K562 (cell line): ENCODE measurements around the gene RALGAPA2. TPM values are rescaled to one million over a fixed set of nuclear protein-coding genes. Genes with fewer than 3 reads are reported as not detected.

Source experiments
- ATAC-seq: fragments of 200-7000 bp; cut with Tn5 transposase; 3 replicates; pipeline ENCODE4 v1.9.1; 2020; ENCODE audit warnings: moderate library complexity
- BruUV-seq: library from RNA; stranded (reverse); fragments of 400-500 nt; replicated peaks from 2 replicates; lab custom pipeline; 2021; lab: Mats Ljungman, UMichigan
- CTCF ChIA-PET: fragments of 300-600 bp; formaldehyde crosslinking; extraction: SDS; loops from one replicate; lab custom pipeline; 2021; ENCODE audit warnings: low intra/inter-chr PET ratio; lab: Yijun Ruan, JAX
- POLR2A ChIA-PET: fragments of 300-600, 350-650 bp; sonication (Branson Sonifier 250); formaldehyde crosslinking; extraction: SDS; loops from one replicate; lab custom pipeline; 2021; ENCODE audit warnings: antibody characterized with exemption, inconsistent platforms; lab: Yijun Ruan, JAX
- DNase-seq, 4 experiments: peaks; one replicate each; pipeline versions ENCODE4 v3.0.0 to v3.0.0-alpha.2; 2011 to 2018; ENCODE audit warnings: low spot score in 3 of 4, mixed read lengths in 3 of 4; ENCODE audit errors: extremely low read depth in 1 of 4
- FAIRE-seq: peaks from 2 replicates; lab custom pipeline; 2011; peaks lifted over from hg19 to GRCh38; lab: Jason Lieb, UNC
- H2AFZ ChIP-seq: 2 replicates; pipeline ENCODE4 v1.6.0; 2011; ENCODE audit warnings: low read depth, low read length, control low read depth, inconsistent platforms
- H3K27ac ChIP-seq: fragments of 200-600 bp; 3 replicates; pipeline ENCODE4 v1.8.0; 2011; ENCODE audit warnings: low read depth, mild to moderate bottlenecking, control low read depth, inconsistent platforms, low read length, moderate library complexity, mixed read lengths; ENCODE audit errors: extremely low read depth
- H3K27me3 ChIP-seq, 2 experiments: fragments of 300-600 bp in 1 of 2; 2 replicates in 1 of 2; 3 replicates in 1 of 2; pipeline versions ENCODE4 v1.6.0 to v1.8.0; 2011; ENCODE audit warnings: inconsistent platforms in 2 of 2, low read length in 2 of 2, mild to moderate bottlenecking in 1 of 2, mixed read lengths in 1 of 2, moderate library complexity in 1 of 2; ENCODE audit not compliant: control insufficient read depth in 2 of 2, insufficient read depth in 2 of 2
- H3K36me3 ChIP-seq: fragments of 300-600 bp; 3 replicates; pipeline ENCODE4 v1.8.0; 2011; ENCODE audit warnings: mild to moderate bottlenecking, low read length, inconsistent platforms; ENCODE audit not compliant: control insufficient read depth, insufficient read depth
- H3K4me1 ChIP-seq, 2 experiments: fragments of 200-600 bp in 1 of 2; replicated peaks in 1 of 2; 2 replicates in 1 of 2; 3 replicates in 1 of 2; pipeline versions ENCODE4 v1.5.1 to v1.8.0; 2011; ENCODE audit warnings: inconsistent platforms in 2 of 2, low read length in 2 of 2, mild to moderate bottlenecking in 1 of 2, mixed read lengths in 1 of 2, moderate library complexity in 1 of 2; ENCODE audit not compliant: control insufficient read depth in 2 of 2, insufficient read depth in 2 of 2
- H3K4me2 ChIP-seq: 2 replicates; pipeline ENCODE4 v1.6.1; 2011; ENCODE audit warnings: low read length, control low read depth, inconsistent platforms, mixed read lengths; ENCODE audit not compliant: insufficient read depth
- H3K4me3 ChIP-seq: fragments of 200-600 bp; sonication (generic), shearing (Covaris generic); 2 replicates; pipeline ENCODE4 v1.5.1; 2016; ENCODE audit warnings: control low read depth, inconsistent platforms
- H3K79me2 ChIP-seq: fragments of 200-600 bp; 3 replicates; pipeline ENCODE4 v1.8.0; 2011; ENCODE audit warnings: low read length, inconsistent platforms; ENCODE audit not compliant: control insufficient read depth, insufficient read depth
- H3K9ac ChIP-seq, 2 experiments: 2 replicates each; pipeline versions ENCODE4 v1.6.0 to v1.6.1; 2011; ENCODE audit warnings: low read depth in 2 of 2, low read length in 2 of 2, control low read depth in 1 of 2, inconsistent platforms in 1 of 2, mild to moderate bottlenecking in 1 of 2, mixed read lengths in 1 of 2; ENCODE audit not compliant: insufficient read depth in 1 of 2
- H3K9me1 ChIP-seq: one replicate; pipeline ENCODE4 v1.6.0; 2011; ENCODE audit warnings: inconsistent platforms, mild to moderate bottlenecking, low read length, moderate library complexity; ENCODE audit not compliant: control insufficient read depth, insufficient read depth
- H3K9me3 ChIP-seq: replicated peaks from 2 replicates; pipeline ENCODE4 v1.5.1; 2011; ENCODE audit warnings: low read depth, low read length, inconsistent platforms; ENCODE audit not compliant: control insufficient read depth, insufficient read depth
- H4K20me1 ChIP-seq: replicated peaks from 2 replicates; pipeline ENCODE4 v1.6.1; 2011; ENCODE audit warnings: low read length, inconsistent platforms, mixed read lengths; ENCODE audit not compliant: control insufficient read depth, insufficient read depth
- GABPA ChIP-seq: fragments of 200-800 bp; sonication (Bioruptor generic); conservative IDR thresholded peaks from 2 replicates; pipeline ENCODE4 v1.6.1; 2016; ENCODE audit warnings: low read depth, missing genetic modification characterization, missing compliant biosample characterization
- NR2F6 ChIP-seq: fragments of 450-650 bp; formaldehyde crosslinking; IDR thresholded peaks from 2 replicates; pipeline ENCODE4 v1.4.0; 2020; ENCODE audit warnings: mild to moderate bottlenecking
- PCBP2 ChIP-seq: fragments of 200-400 bp; formaldehyde crosslinking; IDR thresholded peaks from 2 replicates; pipeline ENCODE4 v1.6.1; 2018; ENCODE audit warnings: low read length, low read depth, mild to moderate bottlenecking, moderate library complexity; ENCODE audit not compliant: poor library complexity, severe bottlenecking
- POLR3A ChIP-seq: IDR thresholded peaks from 2 replicates; pipeline ENCODE4 v1.6.1; 2011; ENCODE audit warnings: borderline replicate concordance, mild to moderate bottlenecking, moderate library complexity; ENCODE audit not compliant: insufficient read length, insufficient read depth; ENCODE audit errors: extremely low read depth
- U2AF2 ChIP-seq: fragments of 200-400 bp; formaldehyde crosslinking; optimal IDR thresholded peaks from 2 replicates; pipeline ENCODE3; 2017; ENCODE audit warnings: low read depth, mild to moderate bottlenecking, low read length
- ZNF347 ChIP-seq: fragments of 450-650 bp; formaldehyde crosslinking; IDR thresholded peaks from 2 replicates; pipeline ENCODE4 v1.4.0; 2020; ENCODE audit warnings: low read depth, mild to moderate bottlenecking, moderate library complexity
- ZNF583 ChIP-seq: fragments of 250-450 bp; sonication (Bioruptor Pico); IDR thresholded peaks from 2 replicates; pipeline ENCODE4 v1.4.0; 2020
- WGBS: fragments of 100-300 bp; shearing (Covaris generic); methylation state at CpG from one replicate; pipeline ENCODE4 v1.1.6; 2016; ENCODE audit warnings: low coverage, mixed read lengths; ENCODE audit not compliant: insufficient coverage; ENCODE audit errors: missing lambda C conversion rate; 5-methylcytosine and 5-hydroxymethylcytosine counted together
- in situ Hi-C: fragments of 300-500 bp; cut with MboI; formaldehyde crosslinking; loops from 4 replicates; pipeline ENCODE4 v1.15.0; 2018; ENCODE audit warnings: inconsistent platforms, mixed read lengths
- intact Hi-C: fragments of 100-400 bp; cut with micrococcal nuclease; formaldehyde crosslinking; loops from 2 replicates; pipeline ENCODE4 v1.14.2; 2022
- polyA plus RNA-seq, 8 experiments: library from polyadenylated mRNA; depleted of rRNA in 4 of 8; stranded (reverse) in 5 of 8; unstranded in 3 of 8; fragments of >200 nt; fragmentation: Nextera tagmentation in 2 of 8; fragmentation: Illumina TruSeq in 1 of 8; extraction: Ambion mirVana in 2 of 8; extraction: Trizol in 1 of 8; gene quantifications; 2 replicates each; pipeline versions ENCODE4 v1.2.1 to v1.2.3, GENCODE V29; 2011 to 2014; ENCODE audit warnings: inconsistent platforms in 1 of 8, missing spikeins in 1 of 8
- total RNA-seq, 7 experiments: library from RNA; depleted of rRNA in 6 of 7; stranded (reverse); fragments of >200 nt in 6 of 7; fragmentation: Illumina TruSeq in 2 of 7; extraction: Trizol in 2 of 7; gene quantifications; 2 replicates each; pipeline versions ENCODE4 v1.2.1 to v1.2.3, GENCODE V29; 2011 to 2021; ENCODE audit warnings: low replicate concordance in 1 of 7
- TF ChIP-seq, protein P1 (sequence below): IDR thresholded peaks from 3 replicates; pipeline ENCODE4 v1.6.1; 2011; ENCODE audit warnings: borderline replicate concordance, mild to moderate bottlenecking; ENCODE audit not compliant: insufficient read length, insufficient read depth
- TF ChIP-seq, protein P2 (sequence below): fragments of 250-450 bp; sonication (Bioruptor Pico); IDR thresholded peaks from 2 replicates; pipeline ENCODE4 v1.9.0; 2021; ENCODE audit warnings: mild to moderate bottlenecking, inconsistent platforms
- TF ChIP-seq, protein P3 (sequence below): sonication (generic); formaldehyde crosslinking; IDR thresholded peaks from 2 replicates; pipeline ENCODE4 v1.8.0; 2022; ENCODE audit warnings: mild to moderate bottlenecking, missing genetic modification reagents, borderline replicate concordance

Gene RALGAPA2
- total and polyA plus RNA-seq, 9 of the 15 experiments (the other 6 are each of a cell fraction or from before 2014, with no cell fraction given): 0.35 to 2.7 (median 1.4) TPM

DNA sequence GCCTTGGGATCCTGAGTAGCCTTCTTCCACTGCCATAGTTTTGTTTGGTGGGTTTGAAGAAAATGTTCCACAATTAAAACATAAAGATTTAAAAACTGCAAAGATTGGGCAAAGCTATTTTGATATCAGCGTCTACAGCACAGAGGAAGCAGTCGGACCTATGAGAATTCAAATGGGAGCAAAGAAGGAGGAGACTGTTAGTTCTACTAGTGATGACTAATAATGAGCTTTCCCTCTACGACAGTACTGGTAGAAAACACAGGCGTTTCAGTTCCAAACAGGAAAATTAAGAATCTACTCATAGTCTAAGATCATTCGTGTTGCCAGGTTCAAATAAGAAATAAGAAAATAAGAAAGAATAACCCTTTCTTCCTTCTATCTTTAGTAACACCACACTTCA, 223.4 kb downstream of the RALGAPA2 start:
- Histone ChIP-seq H3K4me1 (no peaks in the 10 kb centered on the region), H3K9ac (no peak overlapping the region), H4K20me1 (no peaks in the 10 kb centered on the region), H3K79me2 (no peaks in the 10 kb centered on the region), H3K36me3 (no peaks in the 10 kb centered on the region), H3K9me1 (no peaks in the 10 kb centered on the region), H3K9me3 (no peaks in the 10 kb centered on the region), H2AFZ (no peak overlapping the region), H3K4me3 (no peak overlapping the region), H3K27me3 (no peaks in the 10 kb centered on the region), H3K4me2 (no peak overlapping the region), H3K27ac (no peak overlapping the region)
- no peak for TF ChIP-seq NR2F6 (CRISPR knock-in tag)
- ChIA-PET CTCF (no interaction called here), POLR2A (no interaction called here)
- DNase-seq (no peak), ATAC-seq (no peak), FAIRE-seq (no peak)
- intact Hi-C loops (no loop called here), in situ Hi-C loops (no loop called here)
- no TSS peak for BruUV-seq
- 7% methylated on average over 5 of the region's 5 CpGs for WGBS

DNA sequence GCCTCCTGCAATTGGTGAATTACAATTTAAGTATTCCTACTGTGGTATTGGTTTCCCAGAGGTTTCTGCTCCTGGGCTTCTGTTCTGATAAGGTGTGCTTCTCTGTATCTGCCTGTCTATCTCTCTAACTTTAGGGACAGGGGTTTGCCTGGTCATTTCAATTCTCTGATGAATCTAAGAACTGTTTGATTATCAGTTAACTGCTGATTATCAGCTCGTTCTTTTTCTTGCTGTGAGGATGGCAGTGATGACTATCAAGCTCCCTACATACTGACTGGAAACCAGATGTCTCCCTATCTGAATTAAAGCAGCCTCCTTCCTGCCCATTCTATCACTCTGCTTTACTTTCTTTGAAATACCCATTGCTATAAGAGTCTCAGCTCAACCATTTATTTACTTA, 224.1 kb downstream of the RALGAPA2 start:
- in situ Hi-C loops (no loop called here), intact Hi-C loops (no loop called here)
- FAIRE-seq: no peak
- no peaks in the 10 kb centered on the region for H4K20me1 ChIP-seq
- no peak overlapping the region for H3K27ac ChIP-seq
- no peak for ATAC-seq
- H3K27me3 ChIP-seq: no peaks in the 10 kb centered on the region
- H3K4me1 ChIP-seq: no peaks in the 10 kb centered on the region
- WGBS: 0% methylated on average over 1 of the region's 1 CpG
- no peaks in the 10 kb centered on the region for H3K79me2 ChIP-seq
- ChIA-PET CTCF (no interaction called here), POLR2A (no interaction called here)
- H3K9me1 ChIP-seq: no peaks in the 10 kb centered on the region
- DNase-seq: no peak
- H3K4me3 ChIP-seq: no peak overlapping the region
- no peaks in the 10 kb centered on the region for H3K36me3 ChIP-seq
- no peak overlapping the region for H2AFZ ChIP-seq
- BruUV-seq: no TSS peak
- no peaks in the 10 kb centered on the region for H3K9me3 ChIP-seq
- no peak overlapping the region for H3K9ac ChIP-seq
- H3K4me2 ChIP-seq: no peak overlapping the region
- TF ChIP-seq, protein P1, sequence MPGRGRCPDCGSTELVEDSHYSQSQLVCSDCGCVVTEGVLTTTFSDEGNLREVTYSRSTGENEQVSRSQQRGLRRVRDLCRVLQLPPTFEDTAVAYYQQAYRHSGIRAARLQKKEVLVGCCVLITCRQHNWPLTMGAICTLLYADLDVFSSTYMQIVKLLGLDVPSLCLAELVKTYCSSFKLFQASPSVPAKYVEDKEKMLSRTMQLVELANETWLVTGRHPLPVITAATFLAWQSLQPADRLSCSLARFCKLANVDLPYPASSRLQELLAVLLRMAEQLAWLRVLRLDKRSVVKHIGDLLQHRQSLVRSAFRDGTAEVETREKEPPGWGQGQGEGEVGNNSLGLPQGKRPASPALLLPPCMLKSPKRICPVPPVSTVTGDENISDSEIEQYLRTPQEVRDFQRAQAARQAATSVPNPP: no peak
- TF ChIP-seq U2AF2 (no peak), POLR3A (no peak), GABPA (no peak), ZNF583 (CRISPR knock-in tag) (no peak), PCBP2 (no peak), ZNF347 (CRISPR knock-in tag) (no peak)
- TF ChIP-seq, protein P2, sequence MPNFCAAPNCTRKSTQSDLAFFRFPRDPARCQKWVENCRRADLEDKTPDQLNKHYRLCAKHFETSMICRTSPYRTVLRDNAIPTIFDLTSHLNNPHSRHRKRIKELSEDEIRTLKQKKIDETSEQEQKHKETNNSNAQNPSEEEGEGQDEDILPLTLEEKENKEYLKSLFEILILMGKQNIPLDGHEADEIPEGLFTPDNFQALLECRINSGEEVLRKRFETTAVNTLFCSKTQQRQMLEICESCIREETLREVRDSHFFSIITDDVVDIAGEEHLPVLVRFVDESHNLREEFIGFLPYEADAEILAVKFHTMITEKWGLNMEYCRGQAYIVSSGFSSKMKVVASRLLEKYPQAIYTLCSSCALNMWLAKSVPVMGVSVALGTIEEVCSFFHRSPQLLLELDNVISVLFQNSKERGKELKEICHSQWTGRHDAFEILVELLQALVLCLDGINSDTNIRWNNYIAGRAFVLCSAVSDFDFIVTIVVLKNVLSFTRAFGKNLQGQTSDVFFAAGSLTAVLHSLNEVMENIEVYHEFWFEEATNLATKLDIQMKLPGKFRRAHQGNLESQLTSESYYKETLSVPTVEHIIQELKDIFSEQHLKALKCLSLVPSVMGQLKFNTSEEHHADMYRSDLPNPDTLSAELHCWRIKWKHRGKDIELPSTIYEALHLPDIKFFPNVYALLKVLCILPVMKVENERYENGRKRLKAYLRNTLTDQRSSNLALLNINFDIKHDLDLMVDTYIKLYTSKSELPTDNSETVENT (CRISPR knock-in tag): no peak
- TF ChIP-seq, protein P3, sequence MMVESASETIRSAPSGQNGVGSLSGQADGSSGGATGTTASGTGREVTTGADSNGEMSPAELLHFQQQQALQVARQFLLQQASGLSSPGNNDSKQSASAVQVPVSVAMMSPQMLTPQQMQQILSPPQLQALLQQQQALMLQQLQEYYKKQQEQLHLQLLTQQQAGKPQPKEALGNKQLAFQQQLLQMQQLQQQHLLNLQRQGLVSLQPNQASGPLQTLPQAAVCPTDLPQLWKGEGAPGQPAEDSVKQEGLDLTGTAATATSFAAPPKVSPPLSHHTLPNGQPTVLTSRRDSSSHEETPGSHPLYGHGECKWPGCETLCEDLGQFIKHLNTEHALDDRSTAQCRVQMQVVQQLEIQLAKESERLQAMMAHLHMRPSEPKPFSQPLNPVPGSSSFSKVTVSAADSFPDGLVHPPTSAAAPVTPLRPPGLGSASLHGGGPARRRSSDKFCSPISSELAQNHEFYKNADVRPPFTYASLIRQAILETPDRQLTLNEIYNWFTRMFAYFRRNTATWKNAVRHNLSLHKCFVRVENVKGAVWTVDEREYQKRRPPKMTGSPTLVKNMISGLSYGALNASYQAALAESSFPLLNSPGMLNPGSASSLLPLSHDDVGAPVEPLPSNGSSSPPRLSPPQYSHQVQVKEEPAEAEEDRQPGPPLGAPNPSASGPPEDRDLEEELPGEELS: no peak
